HCT116 (cell line): Measurements from ENCODE around the gene LGI2.

Experiments used
- CEBPB ChIP-seq: IDR thresholded peaks from 2 replicates; pipeline ENCODE4 v1.6.1; 2012; ENCODE audit warnings: low read depth
- POLR2A ChIP-seq: IDR thresholded peaks from 2 replicates; pipeline ENCODE4 v1.7.0; 2011; ENCODE audit warnings: borderline replicate concordance; ENCODE audit not compliant: insufficient read depth, insufficient read length; ENCODE audit errors: extremely low read depth
- TCF7L2 ChIP-seq: IDR thresholded peaks from 2 replicates; pipeline ENCODE4 v1.7.0; 2011; ENCODE audit warnings: borderline replicate concordance, inconsistent platforms; ENCODE audit not compliant: insufficient read depth, insufficient read length; ENCODE audit errors: extremely low read depth
- YY1 ChIP-seq: IDR thresholded peaks from 2 replicates; pipeline ENCODE4 v1.6.1; 2011; ENCODE audit warnings: low read length, low read depth, moderate library complexity, mild to moderate bottlenecking; ENCODE audit not compliant: insufficient replicate concordance; ENCODE audit errors: extremely low read depth
- TF ChIP-seq, protein P1 (sequence below), 3 experiments: fragments of 200-600 bp in 1 of 3; sonication (generic) in 1 of 3; IDR thresholded peaks in 2 of 3; conservative IDR thresholded peaks in 1 of 3; 2 replicates each; pipeline ENCODE4 v1.5.1; 2012 to 2017; ENCODE audit warnings: low read depth in 2 of 3, low read length in 2 of 3, antibody characterized with exemption in 1 of 3, borderline replicate concordance in 1 of 3, control low read depth in 1 of 3, mild to moderate bottlenecking in 1 of 3, mixed read lengths in 1 of 3, mixed run types in 1 of 3, moderate library complexity in 1 of 3; ENCODE audit not compliant: insufficient read depth in 1 of 3

DNA sequence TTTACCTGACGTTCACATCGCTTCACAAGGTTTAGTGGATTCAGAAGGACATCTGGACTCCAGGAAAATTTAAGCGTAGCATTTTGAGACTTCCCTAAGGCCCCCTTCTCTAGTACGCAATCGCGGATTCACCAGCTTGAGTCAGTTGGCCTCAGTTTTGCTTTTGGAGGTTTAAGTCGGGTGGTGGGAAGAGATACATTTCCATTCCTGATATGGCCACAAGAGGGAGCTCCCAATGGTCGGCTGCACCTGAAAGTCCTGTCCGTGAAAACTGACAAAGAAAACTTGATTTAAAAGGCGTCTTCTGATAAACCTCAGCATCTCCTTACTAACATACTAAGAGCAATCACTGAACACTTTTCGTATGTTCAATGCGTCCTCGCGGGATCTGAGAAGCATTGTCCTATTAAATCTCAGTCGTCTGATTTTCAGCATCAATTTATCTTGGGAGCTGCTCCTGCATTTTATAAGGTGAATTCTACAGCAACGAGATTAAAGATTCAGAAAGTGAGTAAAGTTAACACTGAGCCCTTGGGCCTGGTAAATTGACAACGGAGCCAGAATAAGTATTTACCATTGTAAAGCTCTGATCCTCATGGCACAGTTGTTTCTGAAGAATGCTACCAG, 50.6 kb downstream of the LGI2 start:
- TF ChIP-seq, protein P1, sequence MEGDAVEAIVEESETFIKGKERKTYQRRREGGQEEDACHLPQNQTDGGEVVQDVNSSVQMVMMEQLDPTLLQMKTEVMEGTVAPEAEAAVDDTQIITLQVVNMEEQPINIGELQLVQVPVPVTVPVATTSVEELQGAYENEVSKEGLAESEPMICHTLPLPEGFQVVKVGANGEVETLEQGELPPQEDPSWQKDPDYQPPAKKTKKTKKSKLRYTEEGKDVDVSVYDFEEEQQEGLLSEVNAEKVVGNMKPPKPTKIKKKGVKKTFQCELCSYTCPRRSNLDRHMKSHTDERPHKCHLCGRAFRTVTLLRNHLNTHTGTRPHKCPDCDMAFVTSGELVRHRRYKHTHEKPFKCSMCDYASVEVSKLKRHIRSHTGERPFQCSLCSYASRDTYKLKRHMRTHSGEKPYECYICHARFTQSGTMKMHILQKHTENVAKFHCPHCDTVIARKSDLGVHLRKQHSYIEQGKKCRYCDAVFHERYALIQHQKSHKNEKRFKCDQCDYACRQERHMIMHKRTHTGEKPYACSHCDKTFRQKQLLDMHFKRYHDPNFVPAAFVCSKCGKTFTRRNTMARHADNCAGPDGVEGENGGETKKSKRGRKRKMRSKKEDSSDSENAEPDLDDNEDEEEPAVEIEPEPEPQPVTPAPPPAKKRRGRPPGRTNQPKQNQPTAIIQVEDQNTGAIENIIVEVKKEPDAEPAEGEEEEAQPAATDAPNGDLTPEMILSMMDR (IDR thresholded peaks at IDR 0.05 in 2 of 3, conservative IDR thresholded peaks at IDR 0.05 in 1 of 3; ENCODE audit: borderline replicate concordance in 1 of 3, insufficient read depth in 1 of 3, low read depth in 2 of 3, low read length in 2 of 3) = peak; percentile 68 to 88 (median 83)
- TF ChIP-seq CEBPB (no peak), POLR2A (no peak), TCF7L2 (no peak), YY1 (no peak)
